T-helper 2 cell treated with Interferon-gamma antibody and Interleukin-4, amounts not matched to agents 100 ng/mL and 5 ng/mL, for 36 hours (primary cell): ENCODE measurements around the gene ANKRD24. TPM values are rescaled to one million over a fixed set of nuclear protein-coding genes. Genes with fewer than 3 reads are reported as not detected.
"Not testable (repeated sequence)": the region's sequence is repeated elsewhere in the genome, so short reads cannot be mapped to it uniquely, and the experiment has no call there.

Experiments used
- intact Hi-C: fragments of 100-400 bp; cut with micrococcal nuclease; formaldehyde crosslinking; loops from one replicate; pipeline ENCODE4 v1.15.1; 2023
- total RNA-seq: library from RNA; stranded (reverse); gene quantifications from 2 replicates; pipeline ENCODE4 v1.2.3, GENCODE V29; 2022

Gene ANKRD24
- total RNA-seq, 1 donor from 2014 or later: 0.52 TPM

DNA sequence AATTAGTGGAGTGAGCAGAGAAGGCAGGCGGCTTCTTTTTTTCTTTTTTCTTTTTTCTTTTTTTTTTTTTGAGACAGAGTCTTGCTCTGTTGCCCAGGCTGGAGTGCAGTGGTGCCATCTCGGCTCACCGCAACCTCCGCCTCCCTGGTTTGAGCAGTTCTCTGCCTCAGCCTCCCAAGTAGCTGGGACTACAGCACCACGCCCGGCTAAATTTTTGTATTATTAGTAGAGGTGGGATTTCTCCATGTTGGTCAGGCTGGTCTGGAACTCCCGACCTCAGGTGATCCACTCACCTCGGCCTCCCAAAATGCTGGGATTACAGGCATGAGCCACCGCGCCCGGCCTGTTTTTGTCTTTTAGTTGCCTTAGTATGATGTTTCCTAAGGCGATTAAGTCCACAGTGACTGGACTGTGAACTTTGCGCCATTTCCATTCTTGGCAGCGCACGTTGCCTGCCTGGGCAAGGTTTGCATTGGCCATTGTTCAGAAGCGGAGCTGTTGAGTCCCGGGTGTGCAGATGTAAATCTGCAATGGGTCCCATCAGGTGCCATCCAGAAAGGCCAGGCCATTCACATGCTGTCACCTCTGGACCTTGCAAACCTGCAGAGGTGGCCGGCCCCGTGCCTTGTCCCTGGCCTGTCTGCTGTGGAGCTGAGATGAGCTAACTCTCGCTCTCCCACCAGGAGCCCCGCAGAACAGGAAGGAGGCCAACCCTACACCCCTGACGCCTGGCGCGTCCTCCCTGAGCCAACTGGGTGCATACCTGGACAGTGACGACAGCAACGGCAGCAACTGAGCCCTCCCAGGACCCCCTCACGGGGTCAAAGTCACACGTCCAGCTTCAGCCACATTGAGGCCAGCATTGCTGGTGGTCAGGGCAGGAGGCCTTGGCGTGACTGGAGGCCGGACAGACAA lies 85.7 kb downstream of the ANKRD24 start:
- intact Hi-C loops: loop anchor here (1.0 to 2.0 kb wide), 3 partner anchors 84 to 257 kb away; partner anchors contain the start of gene SH3GL1

DNA sequence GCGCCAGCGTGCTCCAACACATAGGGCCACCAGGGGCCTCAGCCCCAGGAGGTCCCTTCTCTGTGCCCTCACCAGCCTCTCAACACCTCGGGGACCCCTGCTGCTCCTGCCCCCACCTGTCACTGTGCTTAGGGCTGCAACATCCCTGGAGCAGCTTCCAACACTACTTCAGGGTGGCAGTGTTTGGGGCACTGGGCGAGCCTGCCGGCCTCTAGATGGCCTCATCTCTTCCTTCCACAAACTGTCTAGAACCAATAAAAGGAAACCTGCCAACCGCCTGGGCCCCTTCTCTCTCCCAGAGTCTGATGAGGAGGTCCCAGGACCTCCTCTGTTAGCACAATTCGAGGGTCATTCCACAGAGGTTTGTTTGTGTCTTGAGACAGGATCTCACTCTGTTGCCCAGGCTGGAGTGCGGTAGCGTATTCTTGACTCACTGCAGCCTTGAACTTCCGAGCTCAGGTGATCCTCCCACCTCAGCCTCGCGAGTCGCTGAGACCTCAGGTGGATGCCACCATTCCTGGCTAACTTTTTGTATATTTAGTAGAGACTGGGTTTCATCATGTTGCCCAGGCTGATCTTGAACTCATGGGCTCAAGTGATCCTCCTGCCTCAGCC lies 86.4 kb downstream of the ANKRD24 start:
- intact Hi-C loops: no loop called here

DNA sequence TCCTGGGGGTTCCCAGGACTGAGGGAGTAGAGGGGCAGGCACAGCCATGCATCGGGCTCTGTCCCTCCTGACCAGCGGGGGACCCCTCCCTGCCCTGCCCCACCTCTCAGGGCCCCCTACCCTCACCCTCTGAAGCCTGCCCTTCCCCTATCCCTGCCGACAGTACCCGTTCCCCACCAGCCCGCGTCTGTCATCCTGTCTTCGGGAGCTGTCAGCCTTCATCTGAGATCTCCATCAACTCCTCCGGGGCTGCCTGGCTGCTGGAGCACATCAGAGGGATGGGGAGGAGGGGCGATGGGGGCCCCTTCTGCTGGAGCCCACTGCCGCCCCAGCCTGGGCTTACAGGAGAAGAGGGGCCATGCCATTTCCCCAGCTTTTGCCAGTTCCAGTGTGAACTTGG lies 90.4 kb downstream of the ANKRD24 start:
- intact Hi-C loops: no loop called here

DNA sequence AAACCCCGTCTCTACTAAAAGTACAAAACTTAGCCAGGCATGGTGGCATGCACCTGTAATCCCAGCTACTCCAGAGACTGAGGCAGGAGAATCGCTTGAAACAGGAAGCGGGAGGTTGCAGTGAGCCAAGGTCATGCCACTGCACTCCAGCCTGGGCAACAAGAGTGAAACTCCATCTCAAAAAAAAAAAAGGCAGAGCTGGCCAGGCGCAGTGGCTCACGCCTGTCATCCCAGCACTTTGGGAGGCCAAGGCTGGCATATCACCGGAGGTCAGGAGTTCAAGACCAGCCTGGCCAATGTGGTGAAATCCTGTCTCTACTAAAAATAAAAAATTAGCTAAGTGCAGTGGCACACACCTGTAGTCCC lies 91.8 kb downstream of the ANKRD24 start:
- intact Hi-C loops: not testable (repeated sequence)

Other genes with a start within 250 kb of the ANKRD24 start
- not detected in 2 replicates for gene NMRK2, start 249.6 kb upstream of the ANKRD24 start, total RNA-seq
- gene DAPK3, start 211.6 kb upstream of the ANKRD24 start, total RNA-seq: 34.3 and 35.2 TPM in 2 replicates
- gene EEF2, start 197.2 kb upstream of the ANKRD24 start, total RNA-seq: 1,722 and 1,742 TPM in 2 replicates
- gene PIAS4, start 175.0 kb upstream of the ANKRD24 start, total RNA-seq: 29.8 and 34.4 TPM in 2 replicates
- 38.3 and 41.6 TPM in 2 replicates for gene ZBTB7A, start 115.8 kb upstream of the ANKRD24 start, total RNA-seq
- 135 and 138 TPM in 2 replicates for gene MAP2K2, start 58.6 kb upstream of the ANKRD24 start, total RNA-seq
- 0.84 and 1.3 TPM in 2 replicates for gene CREB3L3, start 29.1 kb upstream of the ANKRD24 start, total RNA-seq
- 34.4 and 35.6 TPM in 2 replicates for gene SIRT6, start 126 bp upstream of the ANKRD24 start, total RNA-seq
- 2.6 and 2.8 TPM in 2 replicates for gene EBI3, start 46.8 kb downstream of the ANKRD24 start, total RNA-seq
- 24.2 and 27.1 TPM in 2 replicates for gene YJU2, start 64.4 kb downstream of the ANKRD24 start, total RNA-seq
- gene SHD, start 96.6 kb downstream of the ANKRD24 start, total RNA-seq: not detected in 2 replicates
- gene TMIGD2, start 119.7 kb downstream of the ANKRD24 start, total RNA-seq: 20.1 and 20.9 TPM in 2 replicates
- 12.6 and 13.8 TPM in 2 replicates for gene FSD1, start 121.9 kb downstream of the ANKRD24 start, total RNA-seq
- 10.4 and 10.6 TPM in 2 replicates for gene STAP2, start 156.1 kb downstream of the ANKRD24 start, total RNA-seq
- gene MPND, start 160.9 kb downstream of the ANKRD24 start, total RNA-seq: 22.7 and 24.8 TPM in 2 replicates
- 60.4 and 63.9 TPM in 2 replicates for gene SH3GL1, start 217.9 kb downstream of the ANKRD24 start, total RNA-seq
- gene CHAF1A, start 220.0 kb downstream of the ANKRD24 start, total RNA-seq: 96.5 and 102 TPM in 2 replicates